Hematopoietic multipotent progenitor cell treated with erythropoietin and hydrocortisone succinate and interleukin-3 and kit ligand, for 8 days (in vitro differentiated cells): ENCODE results near the gene CSNK1A1.
"Not testable (repeated sequence)": the region's sequence is repeated elsewhere in the genome, so short reads cannot be mapped to it uniquely, and the experiment has no call there.

Experiments
- DNase-seq: peaks from one replicate; pipeline ENCODE4 v3.0.0-alpha.2; 2015

Gene CSNK1A1

GRCh38 chr5:149487672-149488071, 63.6 kb downstream of the CSNK1A1 start:
- no peak for DNase-seq

DNA sequence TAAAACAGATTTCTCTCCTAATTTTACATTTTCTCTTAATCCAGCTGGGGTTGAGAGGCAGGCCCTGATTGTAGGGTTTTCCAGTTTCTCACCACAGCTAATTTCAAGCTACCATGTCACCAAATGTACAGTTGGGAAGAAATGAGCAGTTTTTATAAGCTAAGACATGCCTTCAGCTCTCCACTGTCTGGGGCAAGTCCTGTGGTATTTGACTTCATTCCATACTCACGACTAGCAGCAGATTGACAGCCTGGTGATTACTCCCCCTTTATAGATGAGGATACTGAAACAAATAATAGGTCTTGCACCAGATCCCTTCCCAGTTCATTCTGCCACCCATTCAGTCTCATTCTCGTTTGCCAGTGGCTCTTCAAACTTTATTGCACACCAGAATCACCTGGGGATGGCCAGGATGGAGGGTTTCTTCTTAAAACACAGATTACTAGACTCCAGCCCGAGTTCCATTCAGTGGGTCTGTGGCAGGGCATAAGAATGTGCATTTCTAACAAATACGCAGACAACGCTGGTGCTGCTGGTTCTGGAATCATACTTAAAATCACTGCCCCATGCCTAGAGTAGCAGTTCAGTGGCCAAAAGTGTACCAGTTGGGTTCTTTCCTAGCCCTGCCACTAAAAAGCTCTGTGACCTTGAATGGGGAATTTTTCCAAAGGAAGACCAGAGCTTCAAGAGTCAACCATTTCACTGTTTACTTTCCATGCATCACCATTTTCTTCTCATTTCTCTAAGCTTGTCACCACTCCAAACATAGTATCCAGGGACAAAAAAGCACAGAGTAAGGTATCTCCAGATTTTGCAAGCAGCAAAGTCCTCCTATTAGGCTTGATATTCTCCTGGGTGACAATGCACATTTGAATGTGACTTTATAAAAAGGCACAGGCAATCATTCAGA, 64.3 kb downstream of the CSNK1A1 start:
- DNase-seq, result no peak

DNA sequence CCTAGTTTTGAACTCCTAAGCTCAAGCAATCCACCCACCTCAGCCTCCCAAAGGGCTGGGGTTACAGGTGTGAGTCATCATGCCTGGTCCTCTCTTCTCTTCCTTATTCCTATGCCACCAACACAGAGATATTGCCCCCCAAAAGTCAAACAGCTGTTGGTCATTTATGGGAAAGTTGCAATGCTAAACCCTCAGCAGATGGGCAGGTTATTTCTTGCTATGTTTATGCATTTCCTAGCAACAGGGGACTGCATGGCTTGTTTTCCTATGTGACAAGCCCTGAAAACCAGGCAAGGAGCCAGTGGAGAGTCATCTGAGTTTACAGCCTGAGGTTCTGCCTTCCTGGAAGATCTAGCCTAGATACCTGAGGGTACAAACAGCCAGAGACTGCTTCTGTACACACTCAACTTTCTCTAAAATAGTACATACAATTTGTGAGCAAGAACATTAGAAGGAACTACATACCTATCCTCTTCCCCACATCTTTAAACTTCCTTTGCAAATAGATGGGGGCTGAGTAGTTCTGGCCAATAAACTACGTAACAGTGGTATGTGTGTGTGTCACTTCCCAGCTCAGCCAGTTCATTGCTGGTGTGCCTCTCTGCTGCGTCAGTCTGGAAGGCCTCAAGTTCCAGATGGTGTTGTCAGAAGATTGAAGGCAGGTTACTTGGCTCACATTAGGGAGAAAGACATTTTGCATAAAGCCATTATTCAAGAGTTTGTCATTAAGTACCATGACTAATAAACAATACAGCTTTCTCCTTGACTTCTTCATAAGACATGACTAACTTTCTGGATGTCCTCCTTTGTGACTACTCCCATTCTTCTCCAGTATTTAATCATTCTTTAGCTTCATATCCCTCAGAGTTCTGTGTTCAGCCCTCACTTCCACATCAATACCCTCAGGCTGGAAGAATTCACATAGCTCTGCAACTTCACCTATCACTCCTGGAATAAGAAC, 65.3 kb downstream of the CSNK1A1 start:
- DNase-seq, result peak; percentile 60

GRCh38 chr5:149481485-149481884, 69.8 kb downstream of the CSNK1A1 start:
- no peak for DNase-seq

GRCh38 chr5:149478761-149479160, 72.5 kb downstream of the CSNK1A1 start:
- DNase-seq, result no peak

DNA sequence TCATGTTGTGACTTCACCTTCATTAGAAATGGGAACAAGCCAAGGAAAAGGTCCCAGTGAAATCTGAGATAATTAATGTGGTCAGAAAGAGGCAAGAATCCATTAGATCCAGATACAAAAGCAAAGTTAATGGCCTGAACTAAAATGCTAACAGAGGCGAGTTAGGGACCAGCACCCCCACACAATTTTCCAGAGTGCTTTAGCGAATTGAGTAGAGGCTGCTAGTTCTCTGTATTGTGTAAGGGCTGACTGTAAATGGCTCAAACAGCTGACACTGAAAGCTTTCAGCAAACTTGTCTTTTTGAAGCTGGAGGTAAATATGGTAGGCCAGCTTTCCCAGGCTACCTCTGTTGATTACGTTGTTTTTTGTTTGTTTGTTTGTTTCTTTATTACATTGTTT, 75.5 kb downstream of the CSNK1A1 start:
- DNase-seq, result no peak

GRCh38 chr5:149474198-149474597, 77.0 kb downstream of the CSNK1A1 start:
- DNase-seq, result no peak

DNA sequence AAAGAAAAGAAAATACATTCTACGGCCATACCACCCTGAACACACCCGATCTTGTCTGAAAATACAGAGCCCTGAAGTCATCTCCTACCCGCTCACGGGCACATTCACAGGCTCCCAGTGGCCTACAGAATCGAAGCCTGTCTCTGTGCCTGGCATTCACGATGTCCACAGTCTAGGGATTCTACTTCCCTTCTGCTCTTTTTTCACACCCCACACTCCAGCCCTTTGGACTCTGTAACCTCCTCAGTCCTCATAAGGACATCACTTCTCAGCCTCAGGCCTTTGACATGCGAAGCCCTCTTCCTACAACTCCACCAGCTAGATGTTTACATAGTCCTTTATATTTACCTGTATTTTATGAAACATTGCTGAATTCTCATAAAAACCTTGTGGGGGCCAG, 77.8 kb downstream of the CSNK1A1 start:
- no peak for DNase-seq

DNA sequence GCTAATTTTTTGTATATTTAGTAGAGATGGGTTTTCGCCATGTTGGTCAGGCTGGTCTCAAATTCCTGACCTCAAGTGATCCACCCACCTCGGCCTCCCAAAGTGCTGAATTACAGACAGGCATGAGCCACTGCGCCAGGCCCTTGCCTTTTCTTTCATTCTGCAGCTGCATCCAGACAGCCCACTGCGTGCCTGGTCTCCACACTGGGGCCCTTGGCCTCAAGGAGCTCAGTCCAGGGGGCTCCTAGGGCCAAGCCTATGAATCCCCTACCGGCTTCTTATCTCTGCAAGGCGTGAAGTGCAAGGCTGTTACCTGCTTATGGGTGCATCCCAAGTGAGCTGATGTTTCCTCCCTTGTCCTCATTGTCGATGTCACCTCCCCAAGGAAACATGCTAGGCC, 78.8 kb downstream of the CSNK1A1 start:
- DNase-seq, result no peak

- DNase-seq, result no peak
These were observed 79.6 kb downstream of the CSNK1A1 start for GRCh38 chr5:149471406-149472183.

DNA sequence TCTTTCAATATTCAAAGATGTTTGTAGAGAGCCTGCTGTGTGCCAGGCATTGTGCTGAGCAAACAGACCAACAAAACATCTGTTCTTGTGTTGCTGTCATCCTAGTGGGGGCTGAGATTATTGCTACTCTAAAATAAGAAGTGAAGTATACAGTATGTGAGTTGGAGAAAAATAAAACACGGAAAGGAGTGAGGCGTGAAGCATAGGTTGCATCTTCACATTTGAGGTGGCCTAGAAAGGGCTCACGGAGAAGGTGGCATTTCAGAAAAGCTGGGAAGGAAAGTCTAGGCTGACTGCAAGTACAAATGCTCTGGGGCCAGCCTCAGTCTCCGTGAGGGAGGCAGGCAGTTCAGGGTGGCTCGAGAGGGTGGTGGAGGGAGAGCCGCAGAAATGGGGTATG, 80.3 kb downstream of the CSNK1A1 start:
- DNase-seq, result no peak

DNA sequence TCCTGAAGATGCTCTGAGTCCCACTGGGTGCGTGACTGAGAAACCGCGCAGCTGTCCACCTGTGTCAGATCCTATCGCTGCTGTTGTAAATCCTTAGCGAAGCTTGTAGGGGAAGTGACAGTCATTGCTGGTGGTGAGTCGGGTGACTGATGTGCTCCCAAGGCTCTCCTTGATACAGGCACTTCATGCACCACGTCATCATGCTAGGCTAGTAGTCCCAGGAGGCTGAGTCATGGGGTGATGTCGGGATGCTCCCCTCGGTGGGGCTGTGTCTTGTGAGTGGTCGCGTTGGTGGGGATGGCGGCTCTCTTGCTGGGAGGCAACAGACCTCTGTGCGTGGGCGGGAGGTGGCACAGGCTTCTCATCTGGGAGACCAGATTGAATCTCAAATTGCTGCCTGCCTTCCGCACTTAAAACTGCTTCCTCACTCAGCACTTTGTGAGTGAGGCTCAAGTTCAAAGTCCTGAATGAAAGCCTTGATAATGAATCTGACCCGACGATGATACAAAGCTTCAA, 84.7 kb downstream of the CSNK1A1 start:
- DNase-seq, result peak; percentile 16

- DNase-seq, result no peak
These were observed 86.3 kb downstream of the CSNK1A1 start for GRCh38 chr5:149464796-149465489.

- not testable (repeated sequence) for DNase-seq
These were observed 89.3 kb downstream of the CSNK1A1 start for GRCh38 chr5:149461907-149462306.

GRCh38 chr5:149459891-149460290, 91.3 kb downstream of the CSNK1A1 start:
- no peak for DNase-seq

DNA sequence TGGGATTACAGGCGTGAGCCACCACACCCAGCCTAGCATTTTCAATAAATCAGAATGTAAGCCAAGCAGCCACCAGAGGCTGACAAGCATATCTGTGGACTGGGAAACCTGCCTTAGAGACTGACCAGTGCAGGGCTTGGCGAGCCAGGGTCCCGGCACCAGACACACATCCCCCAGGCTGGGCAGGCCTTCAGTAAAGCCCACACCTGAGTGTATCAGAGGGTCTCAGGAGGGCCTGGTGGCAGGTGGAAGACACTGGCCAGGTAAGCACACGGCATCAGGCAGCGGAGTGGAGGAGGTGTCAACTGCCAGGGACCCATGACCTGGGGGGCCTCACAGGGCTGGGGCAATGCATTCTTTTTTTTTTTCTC, 93.9 kb downstream of the CSNK1A1 start:
- DNase-seq, result no peak

DNA sequence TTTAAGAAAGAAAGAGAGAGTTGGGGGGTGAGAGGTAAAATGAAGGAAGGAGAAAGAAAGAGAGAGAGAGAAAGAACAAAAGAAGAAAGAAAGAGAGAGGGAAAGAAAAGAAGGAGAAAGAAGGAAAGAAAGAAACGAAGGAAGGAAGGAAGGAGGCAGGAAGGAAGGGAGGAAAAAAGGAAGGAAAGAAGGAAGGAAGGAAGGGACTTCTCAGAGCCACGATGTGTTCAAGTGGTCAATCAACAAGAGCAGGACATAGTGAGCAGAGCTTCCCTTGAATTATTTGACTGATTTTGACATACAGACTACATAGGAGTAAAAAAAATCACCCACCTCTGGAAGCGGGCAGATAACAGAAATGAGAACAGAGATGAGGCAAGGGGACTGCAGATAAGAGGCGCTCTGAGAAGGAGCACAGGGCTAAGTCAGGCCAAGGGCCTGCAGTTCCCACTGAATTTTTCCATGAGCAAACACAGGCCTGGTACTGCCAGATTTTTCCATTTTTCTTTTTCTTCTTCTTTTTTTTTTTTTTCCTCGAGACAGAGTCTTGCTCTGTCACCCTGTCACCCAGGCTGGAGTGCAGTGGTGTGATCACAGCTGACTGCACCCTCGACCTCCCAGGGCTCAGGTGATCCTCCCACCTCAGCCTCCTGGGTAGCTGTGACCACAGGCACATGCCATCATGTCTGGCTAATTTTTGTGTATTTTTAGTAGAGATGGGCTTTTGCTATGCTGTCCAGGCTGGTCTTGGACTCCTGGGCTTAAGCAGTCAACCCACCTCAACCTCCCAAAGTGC, 94.4 kb downstream of the CSNK1A1 start:
- peak; percentile 96 for DNase-seq

GRCh38 chr5:149455889-149456409, 95.3 kb downstream of the CSNK1A1 start:
- DNase-seq, result peak; percentile 27

DNA sequence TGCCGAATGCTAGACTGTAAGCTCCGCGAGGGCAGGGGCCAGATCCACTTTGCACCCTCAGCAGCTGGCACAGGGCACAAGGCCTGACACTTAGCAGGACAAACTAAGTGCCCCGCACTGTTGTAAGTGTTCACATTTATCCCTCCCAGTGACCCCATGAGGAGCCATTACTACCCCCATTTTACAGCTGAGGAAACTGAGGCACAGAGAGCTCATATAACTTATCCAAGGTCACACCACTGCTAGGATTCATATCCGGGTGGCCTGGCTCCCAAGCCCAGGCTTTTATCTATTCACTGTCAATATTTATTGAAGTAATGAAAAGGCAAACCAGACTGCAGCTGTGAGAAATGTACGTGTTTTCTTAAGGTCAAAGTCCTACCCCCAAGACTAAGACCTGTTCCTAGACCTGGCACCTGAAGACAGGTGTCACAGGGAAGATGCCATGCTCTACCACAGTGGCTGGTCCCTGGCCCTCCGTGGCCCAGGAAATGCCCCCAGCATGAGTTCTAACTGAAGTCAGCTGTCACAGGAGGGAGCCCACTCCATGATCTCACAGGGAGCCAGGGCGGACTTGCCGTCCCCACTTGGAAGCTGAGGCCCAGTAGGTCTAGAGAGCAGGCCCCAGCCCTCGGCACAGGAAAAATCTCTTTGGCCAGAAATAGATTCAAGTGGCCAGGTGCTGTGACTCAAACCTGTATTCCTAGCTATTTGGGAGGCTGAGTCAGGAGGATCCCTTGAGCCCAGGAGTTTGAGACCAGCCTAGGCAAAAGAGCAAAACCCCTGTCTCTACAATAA, 97.4 kb downstream of the CSNK1A1 start:
- no peak for DNase-seq
